BLaER1 treated with 17β-estradiol and CSF1 and Interleukin-3, amounts not matched to agents 10 nM and 100 nM (cell line): ENCODE measurements around the gene BMP8B.
A peak's percentile ranks its signal among the peaks of the same experiment; 100 is the strongest.

Experiments
- H3K27ac ChIP-seq, 11 experiments: shearing (Covaris generic); formaldehyde crosslinking; 2 replicates each; pipeline ENCODE4 v1.8.1; 2022
- H3K27me3 ChIP-seq, 11 experiments: shearing (Covaris generic); formaldehyde crosslinking; 2 replicates each; pipeline ENCODE4 v1.8.1; 2022
- H3K36me3 ChIP-seq, 11 experiments: shearing (Covaris generic); formaldehyde crosslinking; 2 replicates each; pipeline ENCODE4 v1.8.1; 2022
- H3K4me1 ChIP-seq, 10 experiments: shearing (Covaris generic); formaldehyde crosslinking; 2 replicates each; pipeline ENCODE4 v1.8.1; 2022
- H3K4me2 ChIP-seq, 11 experiments: shearing (Covaris generic); formaldehyde crosslinking; 2 replicates each; pipeline ENCODE4 v1.8.1; 2022
- H3K4me3 ChIP-seq, 10 experiments: shearing (Covaris generic); formaldehyde crosslinking; 2 replicates each; pipeline ENCODE4 v1.8.1; 2022
- H3K9ac ChIP-seq, 11 experiments: shearing (Covaris generic); formaldehyde crosslinking; 2 replicates each; pipeline ENCODE4 v1.8.1; 2022
- H3K9me3 ChIP-seq, 11 experiments: shearing (Covaris generic); formaldehyde crosslinking; replicated peaks in 1 of 11; 2 replicates each; pipeline ENCODE4 v1.8.1; 2022
- H4K20me1 ChIP-seq, 11 experiments: shearing (Covaris generic); formaldehyde crosslinking; 2 replicates each; pipeline ENCODE4 v1.8.1; 2022
- Cebpa-rat ChIP-seq, 11 experiments: shearing (Covaris generic); IDR thresholded peaks; 2 replicates each; pipeline ENCODE4 v1.8.1; 2022

The BMP8B gene

DNA sequence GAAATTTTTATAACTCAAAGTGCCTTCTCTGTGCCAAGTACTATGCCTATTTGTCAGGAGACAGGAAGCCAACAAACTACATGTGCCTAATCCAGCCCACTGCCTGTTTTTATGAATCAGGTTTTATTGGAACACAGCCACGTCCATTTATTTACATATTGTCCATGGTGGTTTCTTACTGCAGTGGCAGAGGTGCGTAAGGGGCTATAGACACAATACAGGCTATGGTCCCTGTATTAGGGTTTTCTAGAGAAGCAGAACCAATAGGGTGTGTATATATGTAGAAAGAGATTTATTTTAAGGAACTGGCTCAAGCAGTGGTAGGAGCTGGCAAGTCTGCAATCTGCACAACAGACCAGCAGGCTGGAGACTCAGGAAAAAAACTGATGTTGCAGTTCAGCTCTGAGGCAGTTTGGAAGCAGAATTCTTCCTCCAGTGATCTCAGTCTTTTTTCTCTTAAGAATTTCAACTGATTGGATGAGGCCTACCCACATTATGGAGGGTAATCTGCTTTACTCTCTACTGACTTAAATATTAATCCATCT is 34.6 kb downstream of the BMP8B start:
- peaks cover 79 to 100% (median 95%) of the 10 kb centered on the region in 11 experiments for H3K36me3 ChIP-seq
- peak overlapping the region in 10 of 11 experiments; percentile 38 to 70 (median 53); a peak in 18 of 22 replicates for H3K27ac ChIP-seq
- H3K9me3 ChIP-seq, result no peaks in the 10 kb centered on the region
- H3K27me3 ChIP-seq, result no peaks in the 10 kb centered on the region
- H3K4me2 ChIP-seq, result peak overlapping the region; percentile 70 to 96 (median 80); a peak in 21 of 22 replicates
- H4K20me1 ChIP-seq, result peaks cover 0 to 14% (median 0%) of the 10 kb centered on the region in 11 experiments; a peak in 3 of 22 replicates
- no peak for TF ChIP-seq Cebpa-rat (IDR thresholded peaks at IDR 0.05)
- H3K4me3 ChIP-seq, result 0 out of 20 replicates have a peak overlapping the region, but pooled peaks of 2 of the 10 experiments have one; percentile 18 to 42
- peaks cover 29 to 49% (median 40%) of the 10 kb centered on the region in 10 experiments for H3K4me1 ChIP-seq
- peak overlapping the region in 8 of 11 experiments; percentile 22 to 66 (median 40); a peak in 7 of 22 replicates for H3K9ac ChIP-seq

DNA sequence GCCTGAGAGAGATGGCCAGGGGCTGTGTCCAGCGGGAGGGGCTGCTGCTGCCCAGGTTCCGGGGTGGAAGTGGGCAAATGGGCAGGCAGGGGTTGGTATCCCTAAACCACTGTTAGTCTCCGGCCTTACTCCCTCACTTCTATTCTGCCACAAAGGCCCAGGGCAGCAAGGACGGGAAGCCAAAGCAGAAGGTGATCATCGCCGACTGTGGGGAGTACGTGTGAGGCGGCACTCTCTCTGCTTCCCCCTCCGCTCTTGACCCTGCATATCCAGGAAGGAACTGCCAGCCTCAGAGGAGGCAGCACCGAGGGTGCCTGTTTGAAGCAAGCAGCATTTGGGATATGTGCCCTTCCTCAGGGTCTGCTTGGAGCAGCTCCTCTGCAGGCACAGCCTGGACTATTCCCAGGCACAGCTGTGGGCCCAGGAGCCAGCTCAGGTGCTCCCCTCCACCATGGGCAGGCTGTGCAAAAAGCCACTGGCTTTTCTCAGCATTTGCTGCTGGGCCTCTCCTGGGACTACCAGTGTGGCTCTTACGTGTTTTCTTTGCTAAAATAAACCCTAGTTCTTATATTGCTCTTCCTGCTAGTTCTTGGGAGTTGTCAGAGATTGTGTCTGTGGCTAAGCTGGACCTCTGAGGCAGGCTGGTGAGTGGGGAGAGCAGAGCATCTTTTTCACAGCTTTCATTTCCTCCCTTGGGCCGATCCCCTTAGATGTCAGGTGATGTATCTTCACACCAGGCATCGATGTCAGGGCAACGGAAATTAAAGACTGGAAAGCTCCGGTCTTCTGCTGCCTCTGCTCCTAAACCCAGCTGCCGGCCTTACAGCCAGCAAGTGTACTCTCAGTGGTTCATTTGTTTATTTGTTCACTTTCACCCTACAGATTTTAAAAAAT is 35.3 kb downstream of the BMP8B start:
- H3K9me3 ChIP-seq, result no peaks in the 10 kb centered on the region
- no peaks in the 10 kb centered on the region for H3K27me3 ChIP-seq
- peaks cover 28 to 49% (median 40%) of the 10 kb centered on the region in 10 experiments for H3K4me1 ChIP-seq
- H4K20me1 ChIP-seq, result peaks cover 0 to 13% (median 0%) of the 10 kb centered on the region in 11 experiments; a peak in 3 of 22 replicates
- H3K27ac ChIP-seq, result peak overlapping the region in 10 of 11 experiments; percentile 39 to 70 (median 53); a peak in 19 of 22 replicates
- peak overlapping the region in 10 of 11 experiments; percentile 13 to 66 (median 30); a peak in 14 of 22 replicates for H3K9ac ChIP-seq
- H3K4me3 ChIP-seq, result peak overlapping the region in 2 of 10 experiments; percentile 18 to 42; a peak in 3 of 20 replicates
- TF ChIP-seq Cebpa-rat (IDR thresholded peaks at IDR 0.05), result no peak
- peak overlapping the region; percentile 70 to 96 (median 80) for H3K4me2 ChIP-seq
- H3K36me3 ChIP-seq, result peaks cover 82 to 100% (median 95%) of the 10 kb centered on the region in 11 experiments

DNA sequence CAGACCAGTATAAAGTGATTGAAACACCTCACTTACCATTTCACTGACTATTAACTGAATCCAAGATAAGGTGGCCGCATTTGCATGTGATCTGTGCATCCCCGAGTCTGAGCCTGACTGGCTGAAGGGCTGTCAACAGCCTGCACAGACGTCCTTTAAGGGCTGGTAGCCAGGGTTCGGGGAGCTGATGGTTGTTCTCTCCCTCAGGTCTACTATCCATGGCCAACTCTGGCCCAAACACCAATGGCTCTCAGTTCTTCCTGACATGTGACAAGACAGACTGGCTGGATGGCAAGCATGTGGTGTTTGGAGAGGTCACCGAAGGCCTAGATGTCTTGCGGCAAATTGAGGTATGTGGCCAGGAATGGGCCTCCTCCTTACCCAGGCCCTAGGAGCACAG is 36.0 kb downstream of the BMP8B start:
- TF ChIP-seq Cebpa-rat (IDR thresholded peaks at IDR 0.05), result no peak
- peak overlapping the region in 1 of 10 experiments; percentile 18; a peak in 2 of 20 replicates for H3K4me3 ChIP-seq
- peaks cover 0 to 13% (median 0%) of the 10 kb centered on the region in 11 experiments; a peak in 3 of 22 replicates for H4K20me1 ChIP-seq
- H3K9me3 ChIP-seq, result no peaks in the 10 kb centered on the region
- peak overlapping the region; percentile 70 to 96 (median 80) for H3K4me2 ChIP-seq
- peaks cover 82 to 100% (median 95%) of the 10 kb centered on the region in 11 experiments for H3K36me3 ChIP-seq
- peaks cover 28 to 49% (median 40%) of the 10 kb centered on the region in 10 experiments for H3K4me1 ChIP-seq
- peak overlapping the region in 10 of 11 experiments; percentile 39 to 70 (median 53); a peak in 19 of 22 replicates for H3K27ac ChIP-seq
- no peaks in the 10 kb centered on the region for H3K27me3 ChIP-seq
- H3K9ac ChIP-seq, result peak overlapping the region in 10 of 11 experiments; percentile 13 to 66 (median 30); a peak in 13 of 22 replicates

GRCh38 chr1:39751595-39751994 is 37.1 kb downstream of the BMP8B start:
- no peak overlapping the region for H3K27ac ChIP-seq
- no peak for TF ChIP-seq Cebpa-rat (IDR thresholded peaks at IDR 0.05)
- no peaks in the 10 kb centered on the region for H3K9me3 ChIP-seq
- no peaks in the 10 kb centered on the region for H3K27me3 ChIP-seq
- no peak overlapping the region for H3K4me3 ChIP-seq
- peaks cover 0 to 13% (median 0%) of the 10 kb centered on the region in 11 experiments; a peak in 3 of 22 replicates for H4K20me1 ChIP-seq
- H3K4me1 ChIP-seq, result peaks cover 28 to 49% (median 40%) of the 10 kb centered on the region in 10 experiments
- no peak overlapping the region for H3K9ac ChIP-seq
- peak overlapping the region in 4 of 11 experiments; percentile 85 to 96 (median 92); a peak in 4 of 22 replicates for H3K4me2 ChIP-seq
- peaks cover 84 to 100% (median 96%) of the 10 kb centered on the region in 11 experiments for H3K36me3 ChIP-seq

GRCh38 chr1:39745016-39745670 is 43.5 kb downstream of the BMP8B start:
- H3K9ac ChIP-seq, result no peak overlapping the region
- H3K27me3 ChIP-seq, result no peaks in the 10 kb centered on the region
- no peak overlapping the region for H3K27ac ChIP-seq
- H3K9me3 ChIP-seq, result no peaks in the 10 kb centered on the region
- no peak overlapping the region for H3K4me3 ChIP-seq
- peaks cover 2 to 8% (median 4%) of the 10 kb centered on the region in 10 experiments; a peak in 19 of 20 replicates for H3K4me1 ChIP-seq
- TF ChIP-seq Cebpa-rat (IDR thresholded peaks at IDR 0.05), result no peak
- H3K4me2 ChIP-seq, result no peak overlapping the region
- H3K36me3 ChIP-seq, result peaks cover 89 to 100% (median 97%) of the 10 kb centered on the region in 11 experiments
- peaks cover 0 to 5% (median 0%) of the 10 kb centered on the region in 11 experiments; a peak in 1 of 22 replicates for H4K20me1 ChIP-seq

DNA sequence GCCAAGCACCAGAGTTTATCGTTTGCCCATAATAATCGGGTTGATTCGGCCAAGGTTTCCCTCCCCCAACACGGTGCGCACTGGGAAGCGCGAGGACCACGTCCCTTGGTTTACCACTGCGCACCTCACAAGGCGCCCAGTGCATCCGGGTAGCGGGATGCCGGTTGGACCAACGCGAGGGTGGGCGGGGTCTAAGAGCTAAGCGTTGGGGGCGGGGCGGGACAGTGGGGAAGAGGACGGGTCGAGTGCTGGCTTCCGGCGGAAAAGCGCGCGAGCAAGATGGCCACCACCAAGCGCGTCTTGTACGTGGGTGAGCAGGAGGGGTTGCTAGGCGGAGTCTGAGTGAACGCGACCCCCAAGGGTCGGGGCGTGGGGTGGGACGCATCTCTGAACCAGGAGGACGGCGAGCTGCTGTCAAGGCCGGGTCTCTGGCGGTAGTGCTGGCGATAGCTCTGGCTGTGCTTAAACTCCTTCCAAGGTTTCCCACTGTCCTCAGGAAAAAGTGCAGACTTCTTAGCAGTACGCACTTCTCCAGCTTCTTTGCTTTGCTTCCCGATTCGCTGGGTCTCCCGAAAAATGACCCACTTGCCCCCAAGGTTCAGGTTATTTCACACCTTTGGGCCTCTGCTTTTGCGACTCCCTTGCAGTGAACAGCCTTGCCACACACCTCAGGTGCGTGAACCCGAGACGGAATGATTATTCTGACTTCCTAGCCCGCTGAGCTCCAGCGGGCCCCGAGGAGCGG is 49.9 kb downstream of the BMP8B start, which contains the start of gene PPIE:
Gene PPIE, plus strand, starts transcription at position 261 of the 745 bp plus-strand sequence. Its CDS starts 19 bp downstream, at position 280.
- Histone ChIP-seq H3K4me1 (peaks cover 15 to 26% (median 19%) of the 10 kb centered on the region in 10 experiments), H3K9ac (peak within 1 kb of the TSS; percentile 77 to 88 (median 84)), H3K27me3 (no peaks in the 10 kb centered on the region), H3K9me3 (peaks cover 0 to 6% (median 0%) of the 10 kb centered on the region in 11 experiments; a peak in 2 of 22 replicates), H3K4me3 (peak within 1 kb of the TSS; percentile 60 to 85 (median 74)), H3K4me2 (peak within 1 kb of the TSS; percentile 85 to 96 (median 93)), H4K20me1 (no peaks in the 10 kb centered on the region), H3K36me3 (peaks cover 27 to 42% (median 38%) of the 10 kb centered on the region in 11 experiments), H3K27ac (peak within 1 kb of the TSS; percentile 61 to 90 (median 82); a peak in 21 of 22 replicates)
- no peak for TF ChIP-seq Cebpa-rat (IDR thresholded peaks at IDR 0.05)

- Histone ChIP-seq H3K27me3 (no peaks in the 10 kb centered on the region), H3K4me2 (peak overlapping the region in 2 of 11 experiments; percentile 92 to 96; a peak in 3 of 22 replicates), H4K20me1 (no peaks in the 10 kb centered on the region), H3K9me3 (peaks cover 0 to 6% (median 0%) of the 10 kb centered on the region in 11 experiments; a peak in 2 of 22 replicates), H3K4me3 (no peak overlapping the region), H3K27ac (no peak overlapping the region; a peak in 1 of 22 replicates), H3K9ac (no peak overlapping the region), H3K36me3 (peaks cover 16 to 30% (median 26%) of the 10 kb centered on the region in 11 experiments), H3K4me1 (peaks cover 15 to 26% (median 19%) of the 10 kb centered on the region in 10 experiments)
- no peak for TF ChIP-seq Cebpa-rat (IDR thresholded peaks at IDR 0.05)
Observed at GRCh38 chr1:39737546-39738169, 51.0 kb downstream of the BMP8B start.
